Kidney epithelial cell (primary cell): ENCODE measurements around the gene POLG. TPM values are rescaled to one million over a fixed set of nuclear protein-coding genes. Genes with fewer than 3 reads are reported as not detected.

ENCODE experiments used
- DNase-seq: peaks from one replicate; pipeline ENCODE4 v3.0.0-alpha.2; 2010; ENCODE audit warnings: low read depth
- H3K27me3 ChIP-seq: 2 replicates; pipeline ENCODE4 v1.6.0; 2011; ENCODE audit warnings: low read length; ENCODE audit not compliant: control insufficient read depth, insufficient read depth
- H3K36me3 ChIP-seq: 2 replicates; pipeline ENCODE4 v1.5.1; 2011; ENCODE audit warnings: low read length; ENCODE audit not compliant: control insufficient read depth, insufficient read depth
- H3K4me3 ChIP-seq: 2 replicates; pipeline ENCODE4 v1.5.1; 2011; ENCODE audit warnings: low read depth, mild to moderate bottlenecking, control low read depth, low read length
- total RNA-seq: library from RNA; depleted of rRNA; stranded (reverse); fragments of >200 nt; gene quantifications from 2 replicates; pipeline ENCODE4 v1.2.3, GENCODE V29; 2015
- TF ChIP-seq, protein P1 (sequence below): IDR thresholded peaks from 2 replicates; pipeline ENCODE4 v1.5.1; 2011; ENCODE audit warnings: mild to moderate bottlenecking, moderate library complexity, low read length, control low read depth, inconsistent platforms; ENCODE audit not compliant: insufficient read depth, poor library complexity, severe bottlenecking

Gene POLG
- total RNA-seq, 1 donor from 2014 or later: 59.1 TPM

DNA sequence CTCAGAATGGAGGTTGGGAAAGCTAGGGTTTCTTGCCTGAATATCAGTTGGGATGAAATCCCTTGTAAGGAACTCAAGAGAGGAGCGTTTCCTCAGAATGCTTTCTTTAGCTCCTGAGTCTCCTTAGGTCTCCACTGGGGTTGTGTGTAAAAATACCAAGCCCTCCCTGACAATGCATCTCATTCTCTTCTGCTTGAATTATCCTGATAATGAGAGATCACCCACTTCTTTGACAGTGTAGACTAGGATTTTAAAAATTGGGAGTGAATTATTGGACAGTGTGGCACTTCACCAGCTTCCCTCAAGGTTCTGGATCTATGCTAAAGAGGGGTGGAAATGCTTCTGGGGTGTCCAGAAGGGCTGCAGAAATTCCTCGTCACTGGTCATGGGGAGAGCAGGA is 41.8 kb upstream of the POLG start:
- Histone ChIP-seq H3K27me3 (peaks cover 80% of the 10 kb centered on the region), H3K4me3 (no peak overlapping the region), H3K36me3 (no peaks in the 10 kb centered on the region)
- TF ChIP-seq, protein P1, sequence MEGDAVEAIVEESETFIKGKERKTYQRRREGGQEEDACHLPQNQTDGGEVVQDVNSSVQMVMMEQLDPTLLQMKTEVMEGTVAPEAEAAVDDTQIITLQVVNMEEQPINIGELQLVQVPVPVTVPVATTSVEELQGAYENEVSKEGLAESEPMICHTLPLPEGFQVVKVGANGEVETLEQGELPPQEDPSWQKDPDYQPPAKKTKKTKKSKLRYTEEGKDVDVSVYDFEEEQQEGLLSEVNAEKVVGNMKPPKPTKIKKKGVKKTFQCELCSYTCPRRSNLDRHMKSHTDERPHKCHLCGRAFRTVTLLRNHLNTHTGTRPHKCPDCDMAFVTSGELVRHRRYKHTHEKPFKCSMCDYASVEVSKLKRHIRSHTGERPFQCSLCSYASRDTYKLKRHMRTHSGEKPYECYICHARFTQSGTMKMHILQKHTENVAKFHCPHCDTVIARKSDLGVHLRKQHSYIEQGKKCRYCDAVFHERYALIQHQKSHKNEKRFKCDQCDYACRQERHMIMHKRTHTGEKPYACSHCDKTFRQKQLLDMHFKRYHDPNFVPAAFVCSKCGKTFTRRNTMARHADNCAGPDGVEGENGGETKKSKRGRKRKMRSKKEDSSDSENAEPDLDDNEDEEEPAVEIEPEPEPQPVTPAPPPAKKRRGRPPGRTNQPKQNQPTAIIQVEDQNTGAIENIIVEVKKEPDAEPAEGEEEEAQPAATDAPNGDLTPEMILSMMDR: no peak
- DNase-seq: no peak

DNA sequence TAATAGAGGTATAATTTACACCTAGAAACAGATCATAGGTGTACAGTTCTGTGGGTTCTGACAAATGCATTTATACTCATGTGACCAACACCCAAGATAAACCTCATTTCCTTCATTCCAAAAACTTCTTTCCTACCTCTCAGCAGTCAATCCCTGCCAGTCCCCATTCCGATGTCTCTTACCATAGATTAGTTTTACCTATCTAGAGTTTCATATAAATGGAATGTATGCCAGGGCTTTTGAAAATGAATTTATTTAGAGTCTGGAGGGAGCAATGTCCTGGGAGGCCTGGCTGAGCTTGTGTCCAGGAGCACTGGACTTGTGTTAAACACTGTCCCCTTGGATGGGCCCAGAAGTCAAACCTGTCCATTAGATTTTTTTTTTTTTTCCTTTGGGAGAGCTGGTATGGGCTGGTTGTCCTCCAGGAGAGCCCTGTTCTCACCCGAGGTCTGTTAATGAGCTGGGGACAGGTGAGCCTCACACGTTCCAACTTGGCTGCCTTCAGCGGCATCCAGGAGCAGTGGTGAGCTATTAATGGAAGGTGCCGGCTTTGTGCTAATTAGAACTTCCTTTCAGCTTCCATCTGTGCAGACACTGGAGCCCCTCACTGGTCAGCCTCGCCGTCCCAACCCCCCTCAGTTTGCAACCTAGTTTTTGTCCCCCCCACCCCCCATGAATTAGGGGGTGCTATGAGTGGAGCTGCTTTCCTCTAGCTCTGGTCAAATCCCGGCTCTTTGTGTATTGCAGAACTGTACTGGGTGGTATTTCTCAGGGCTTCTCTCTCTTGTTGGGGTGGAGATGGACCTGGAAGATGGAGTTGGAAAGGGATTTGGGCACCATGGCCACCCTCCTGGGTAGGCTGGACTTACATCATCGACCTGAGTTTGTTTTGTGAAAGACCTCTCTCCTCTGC is 40.7 kb upstream of the POLG start:
- Histone ChIP-seq H3K36me3 (no peaks in the 10 kb centered on the region), H3K27me3 (peaks cover 82% of the 10 kb centered on the region), H3K4me3 (no peak overlapping the region)
- TF ChIP-seq, protein P1: no peak
- DNase-seq: no peak

DNA sequence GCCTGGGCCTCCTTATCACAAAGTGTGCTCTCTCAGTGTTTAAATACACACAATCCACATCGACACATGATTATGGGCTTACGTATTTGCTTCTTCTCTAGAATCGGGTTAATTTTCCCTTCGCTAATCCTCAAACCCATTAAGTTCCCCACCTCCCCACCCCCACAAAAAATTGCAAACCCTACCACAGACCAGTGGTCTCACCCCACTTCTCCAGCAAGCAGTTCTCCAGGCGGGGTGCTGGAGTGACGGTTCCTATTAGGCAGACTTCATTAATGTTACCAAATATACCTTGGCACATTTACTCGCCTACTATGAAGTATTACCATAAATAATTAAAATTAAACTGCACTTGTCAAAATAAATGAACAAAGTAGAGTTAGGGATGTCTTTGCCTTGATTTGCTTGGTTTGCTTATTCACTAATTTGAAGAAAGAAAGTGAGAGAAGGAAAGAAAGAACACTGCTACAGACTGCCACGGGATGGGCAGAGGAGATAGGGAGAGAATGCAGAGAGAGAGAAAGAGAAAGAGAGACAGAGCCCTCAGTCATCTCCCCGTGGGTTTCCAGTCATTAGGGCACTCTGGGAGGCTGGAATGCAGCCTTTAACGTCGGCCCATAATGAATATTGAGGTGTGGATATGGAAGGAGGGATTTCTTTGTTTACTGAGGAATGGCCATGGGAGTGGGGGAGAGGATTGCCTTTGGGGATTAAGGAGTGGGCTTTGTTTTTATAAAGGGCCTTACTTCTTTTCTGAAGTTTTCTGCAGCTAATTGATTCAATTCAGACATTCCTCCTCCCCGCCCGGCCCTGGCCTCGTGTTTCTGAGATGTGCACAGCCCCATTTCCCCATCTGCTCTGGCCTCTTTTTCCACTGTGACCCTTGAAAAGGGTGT is 39.7 kb upstream of the POLG start:
- TF ChIP-seq, protein P1: no peak
- peaks cover 81% of the 10 kb centered on the region for H3K27me3 ChIP-seq
- DNase-seq: no peak
- no peak overlapping the region for H3K4me3 ChIP-seq
- no peaks in the 10 kb centered on the region for H3K36me3 ChIP-seq

DNA sequence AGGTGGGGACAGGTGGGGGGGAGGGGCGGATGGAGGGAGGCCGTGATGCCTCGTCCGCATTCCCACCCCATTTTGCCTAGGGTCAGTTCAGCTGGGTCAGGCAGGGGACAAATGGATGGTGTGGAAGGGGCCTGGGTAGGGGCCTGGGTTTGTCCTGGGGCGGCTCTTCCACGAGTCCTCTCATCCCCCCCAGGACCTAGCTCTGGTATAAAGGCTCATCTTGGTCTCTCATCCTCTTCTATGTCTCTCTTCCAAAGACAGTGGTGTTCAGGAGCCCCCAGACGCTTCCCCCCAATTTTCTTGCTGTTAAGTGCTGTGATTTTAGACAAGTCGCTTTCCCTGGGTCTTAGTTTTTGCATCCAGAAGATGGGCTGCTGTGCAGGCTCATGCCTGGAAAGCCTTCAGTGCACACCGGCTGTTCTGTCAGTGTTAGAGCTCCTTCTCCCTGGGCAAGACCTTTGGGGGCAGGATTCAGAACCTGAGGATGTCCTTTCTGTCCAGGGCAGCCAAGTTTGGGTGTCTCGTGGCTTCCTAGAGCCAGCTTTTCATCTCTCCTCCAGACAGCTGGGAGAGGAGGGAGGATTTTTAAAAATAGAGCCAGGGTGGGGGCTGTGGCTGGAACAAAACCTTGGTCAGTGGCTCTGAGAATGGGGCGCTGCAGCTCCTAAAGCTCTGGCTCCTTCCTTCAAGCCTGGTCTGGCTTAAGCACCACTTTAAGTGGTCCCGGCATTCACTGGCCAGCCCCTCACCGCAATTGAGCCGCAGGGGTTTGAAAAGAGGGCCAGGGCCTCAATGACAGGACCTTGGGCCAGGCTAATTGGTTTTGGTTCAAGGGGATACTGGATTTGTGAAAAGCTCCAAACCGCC is 37.7 kb upstream of the POLG start:
- Histone ChIP-seq H3K27me3 (peaks cover 80% of the 10 kb centered on the region), H3K4me3 (no peak overlapping the region), H3K36me3 (no peaks in the 10 kb centered on the region)
- TF ChIP-seq, protein P1: no peak
- no peak for DNase-seq

DNA sequence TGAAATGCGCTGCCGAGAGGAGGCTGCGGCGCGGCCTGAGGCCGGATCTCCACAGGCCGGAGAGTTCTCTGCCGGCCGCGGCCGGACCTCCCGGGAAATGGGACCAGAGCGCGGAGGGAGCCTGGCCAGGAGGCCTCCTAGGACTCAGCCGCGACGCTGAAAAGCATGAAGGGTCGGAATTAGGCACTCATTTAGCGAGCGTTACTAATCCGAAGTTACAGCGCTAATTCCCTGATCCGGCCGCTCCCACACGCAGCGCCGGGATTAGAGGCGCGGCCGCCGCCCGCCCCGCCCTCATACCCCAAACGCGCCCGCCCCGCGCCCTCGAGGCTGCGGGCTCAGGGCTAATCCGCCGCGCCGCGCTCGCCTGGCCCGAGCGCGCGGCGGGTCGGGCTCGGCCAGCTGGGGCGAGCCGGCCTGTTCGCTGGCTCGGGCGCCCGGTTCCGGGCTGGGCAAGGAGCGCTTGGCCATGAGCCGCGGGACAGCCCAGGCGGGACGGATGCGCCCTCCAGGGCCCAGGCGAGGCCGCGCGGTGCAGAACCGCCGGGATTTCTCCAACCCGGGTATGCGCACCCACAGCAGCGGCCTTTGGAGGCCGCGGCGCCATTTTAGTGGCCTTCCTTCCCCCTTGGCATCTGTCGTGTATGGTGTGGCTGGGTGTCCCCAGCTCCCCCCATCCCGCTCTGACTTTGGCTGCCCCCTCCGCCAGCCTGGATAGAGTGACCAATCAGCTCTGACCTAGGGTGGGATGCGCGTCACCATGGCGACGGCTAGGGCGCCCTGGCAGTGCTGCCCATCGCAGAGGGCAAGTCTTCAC is 36.8 kb upstream of the POLG start:
- TF ChIP-seq, protein P1: no peak
- Histone ChIP-seq H3K4me3 (no peak overlapping the region), H3K27me3 (peaks cover 80% of the 10 kb centered on the region), H3K36me3 (no peaks in the 10 kb centered on the region)
- DNase-seq: no peak
